Activated B cell treated with CpG ODN at 0.5 μM for 24 hours (primary cell): ENCODE data around the gene LECT2. TPM values are rescaled to one million over a fixed set of nuclear protein-coding genes. Genes with fewer than 3 reads are reported as not detected.

Source experiments
- ATAC-seq: fragments of 200-7000 bp; cut with Tn5 transposase; one replicate; pipeline ENCODE4 v1.10.0; 2021; ENCODE audit warnings: low read depth, mild to moderate bottlenecking, moderate library complexity
- CTCF ChIA-PET: fragments of 350-600 bp; sonication (Branson Sonifier 250); formaldehyde crosslinking; loops from one replicate; lab custom pipeline; 2021; ENCODE audit warnings: antibody characterized with exemption; lab: Charles Lee
- POLR2A ChIA-PET: fragments of 350-600 bp; sonication (Branson Sonifier 250); formaldehyde crosslinking; loops from one replicate; lab custom pipeline; 2021; ENCODE audit warnings: antibody characterized with exemption; lab: Charles Lee
- DNase-seq: peaks from one replicate; pipeline ENCODE4 v3.0.0; 2022
- H3K27ac Mint-ChIP-seq: one replicate; pipeline ENCODE4 v1.8.0; 2020; ENCODE audit warnings: mixed read lengths
- H3K27me3 Mint-ChIP-seq: one replicate; pipeline ENCODE4 v1.8.0; 2021; ENCODE audit warnings: mixed read lengths
- H3K36me3 Mint-ChIP-seq: one replicate; pipeline ENCODE4 v1.8.0; 2021; ENCODE audit warnings: low read depth, mixed read lengths
- H3K4me1 Mint-ChIP-seq: one replicate; pipeline ENCODE4 v1.8.0; 2021; ENCODE audit warnings: mixed read lengths
- H3K4me3 Mint-ChIP-seq: one replicate; pipeline ENCODE4 v1.8.0; 2020; ENCODE audit warnings: mild to moderate bottlenecking, mixed read lengths
- H3K9me3 Mint-ChIP-seq: one replicate; pipeline ENCODE4 v1.8.0; 2020; ENCODE audit warnings: mixed read lengths
- CTCF ChIP-seq: fragments of 200-600 bp; IDR thresholded peaks from one replicate; pipeline ENCODE4 v1.8.0; 2022; ENCODE audit warnings: antibody characterized with exemption, mild to moderate bottlenecking
- intact Hi-C: fragments of 100-400 bp; cut with micrococcal nuclease; formaldehyde crosslinking; loops from one replicate; pipeline ENCODE4 v1.15.1; 2024
- total RNA-seq: library from RNA; stranded (reverse); gene quantifications from 2 replicates; pipeline ENCODE4 v1.2.3, GENCODE V29; 2022

LECT2 gene
- total RNA-seq, 1 donor from 2014 or later: not detected

GRCh38 chr5:135930949-135931295, 23.9 kb downstream of the LECT2 start:
- peaks cover 4% of the 10 kb centered on the region for H3K4me1 Mint-ChIP-seq
- peaks cover 37% of the 10 kb centered on the region for H3K27me3 Mint-ChIP-seq
- no peak overlapping the region for H3K4me3 Mint-ChIP-seq
- TF ChIP-seq CTCF: no peak
- H3K9me3 Mint-ChIP-seq: no peaks in the 10 kb centered on the region
- no peak for DNase-seq
- H3K36me3 Mint-ChIP-seq: no peaks in the 10 kb centered on the region
- no peak for ATAC-seq
- no peak overlapping the region for H3K27ac Mint-ChIP-seq
- intact Hi-C loops: no loop called here
- CTCF ChIA-PET: no interaction called here
- POLR2A ChIA-PET: no interaction called here

- no peak for TF ChIP-seq CTCF
- peaks cover 36% of the 10 kb centered on the region for H3K27me3 Mint-ChIP-seq
- CTCF ChIA-PET: no interaction called here
- H3K36me3 Mint-ChIP-seq: no peaks in the 10 kb centered on the region
- no peak for DNase-seq
- POLR2A ChIA-PET: no interaction called here
- intact Hi-C loops: no loop called here
- no peak overlapping the region for H3K4me3 Mint-ChIP-seq
- H3K27ac Mint-ChIP-seq: no peak overlapping the region
- peaks cover 4% of the 10 kb centered on the region for H3K4me1 Mint-ChIP-seq
- H3K9me3 Mint-ChIP-seq: no peaks in the 10 kb centered on the region
- ATAC-seq: no peak
Measured at GRCh38 chr5:135930029-135930948, 24.5 kb downstream of the LECT2 start.

- POLR2A ChIA-PET: no interaction called here
- Mint-ChIP-seq H3K27ac (no peak overlapping the region), H3K9me3 (no peaks in the 10 kb centered on the region), H3K4me3 (no peak overlapping the region), H3K27me3 (peaks cover 24% of the 10 kb centered on the region), H3K4me1 (no peaks in the 10 kb centered on the region), H3K36me3 (no peaks in the 10 kb centered on the region)
- TF ChIP-seq CTCF: no peak
- DNase-seq (no peak), ATAC-seq (no peak)
- CTCF ChIA-PET: no interaction called here
- intact Hi-C loops: no loop called here
Measured at GRCh38 chr5:135921388-135921787, 33.4 kb downstream of the LECT2 start.

- no peak overlapping the region for H3K4me3 Mint-ChIP-seq
- intact Hi-C loops: no loop called here
- no peaks in the 10 kb centered on the region for H3K4me1 Mint-ChIP-seq
- ATAC-seq: no peak
- no peaks in the 10 kb centered on the region for H3K9me3 Mint-ChIP-seq
- peaks cover 21% of the 10 kb centered on the region for H3K27me3 Mint-ChIP-seq
- no peak for DNase-seq
- CTCF ChIA-PET: no interaction called here
- TF ChIP-seq CTCF: no peak
- H3K27ac Mint-ChIP-seq: no peak overlapping the region
- no peaks in the 10 kb centered on the region for H3K36me3 Mint-ChIP-seq
- POLR2A ChIA-PET: no interaction called here
Measured at GRCh38 chr5:135920199-135920598, 34.6 kb downstream of the LECT2 start.

GRCh38 chr5:135916638-135917263, 38.0 kb downstream of the LECT2 start:
- ATAC-seq: no peak
- H3K9me3 Mint-ChIP-seq: no peaks in the 10 kb centered on the region
- no peaks in the 10 kb centered on the region for H3K4me1 Mint-ChIP-seq
- no peak overlapping the region for H3K4me3 Mint-ChIP-seq
- intact Hi-C loops: no loop called here
- CTCF ChIA-PET: no interaction called here
- DNase-seq: no peak
- H3K36me3 Mint-ChIP-seq: no peaks in the 10 kb centered on the region
- TF ChIP-seq CTCF: no peak
- peaks cover 29% of the 10 kb centered on the region for H3K27me3 Mint-ChIP-seq
- POLR2A ChIA-PET: no interaction called here
- H3K27ac Mint-ChIP-seq: no peak overlapping the region
